Stimulated activated CD4-positive, alpha-beta T cell treated with anti-CD3 and anti-CD28 coated beads, TNF-alpha, amount 100 ng/mL, for 48 hours (primary cell): ENCODE results near the gene MXD4.

Experiments used
- DNase-seq, 3 donors: peaks; one replicate each; pipeline ENCODE4 v3.0.0-alpha.2; 2020; ENCODE audit warnings: low read depth in 3 of 3

MXD4 gene

DNA sequence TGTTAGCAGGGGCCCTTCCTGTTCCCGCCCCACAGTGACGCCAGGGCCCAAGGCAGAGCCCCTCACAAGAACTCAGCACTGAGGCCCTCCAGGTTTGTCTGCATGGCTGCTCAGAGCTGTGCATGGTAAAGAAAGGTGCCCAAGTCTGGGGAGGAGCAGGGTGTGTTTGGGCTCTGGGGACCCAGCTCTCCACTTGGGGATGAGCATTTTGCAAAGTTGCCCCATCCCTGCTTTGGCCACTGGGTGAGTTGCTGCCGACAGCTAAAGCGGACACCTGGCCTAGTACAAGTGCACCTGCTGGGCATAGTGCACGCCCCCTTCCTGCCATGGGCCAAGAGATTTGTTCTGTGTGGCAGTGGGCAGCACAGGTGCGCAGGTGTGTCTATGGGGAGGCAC is 2.0 kb upstream of the MXD4 start:
- DNase-seq, result no peak

GRCh38 chr4:2262944-2263250 is 988 bp upstream of the MXD4 start:
- no peak for DNase-seq

DNA sequence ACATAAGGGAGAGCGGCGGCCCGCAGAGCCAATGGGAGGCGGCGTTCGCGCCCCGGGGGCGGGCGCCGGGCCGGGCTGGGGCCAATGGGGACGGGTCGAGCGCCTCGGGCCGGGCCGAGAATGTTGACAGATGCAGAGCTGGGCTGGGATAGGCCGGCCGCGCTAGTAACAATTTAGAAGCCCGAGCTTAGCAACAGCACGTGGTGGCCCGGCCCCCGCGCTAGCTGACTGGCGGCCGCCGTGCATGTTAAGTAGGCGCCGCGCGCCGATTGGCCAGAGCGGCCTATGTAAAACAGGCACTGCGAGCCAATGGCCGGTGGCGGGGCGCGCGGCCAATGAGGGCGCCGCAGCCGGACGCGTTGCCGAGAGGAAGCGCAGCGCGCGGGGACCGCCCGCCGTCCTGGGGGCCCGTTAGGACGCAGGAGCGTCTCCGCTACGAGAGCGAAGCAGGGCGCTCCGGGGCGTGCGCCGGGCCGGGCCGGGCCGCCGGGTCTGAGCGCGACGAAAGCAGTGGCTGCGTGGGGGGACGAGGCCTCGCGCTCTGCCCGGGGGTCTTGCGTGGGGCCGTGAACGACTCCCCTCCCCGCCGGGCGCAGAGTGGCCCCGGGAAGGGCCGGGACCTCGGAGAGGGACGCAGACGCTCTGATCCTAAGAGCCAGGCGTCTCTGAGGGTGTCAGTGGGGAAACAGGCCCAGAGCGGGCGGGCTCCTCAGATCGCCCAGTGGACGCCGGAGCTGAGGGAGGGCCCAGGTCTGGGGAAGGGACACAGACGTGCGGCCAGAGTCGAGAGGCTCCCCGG is 435 bp upstream of the MXD4 start:
- peak; percentile 92 to 97 (median 95) for DNase-seq

- DNase-seq, result peak; percentile 14 to 55 (median 17)
These were observed 628 bp downstream of the MXD4 start for GRCh38 chr4:2261110-2261852.

GRCh38 chr4:2260344-2261109 is 1.4 kb downstream of the MXD4 start:
- DNase-seq, result no peak

GRCh38 chr4:2259541-2260343 is 2.2 kb downstream of the MXD4 start:
- no peak for DNase-seq

DNA sequence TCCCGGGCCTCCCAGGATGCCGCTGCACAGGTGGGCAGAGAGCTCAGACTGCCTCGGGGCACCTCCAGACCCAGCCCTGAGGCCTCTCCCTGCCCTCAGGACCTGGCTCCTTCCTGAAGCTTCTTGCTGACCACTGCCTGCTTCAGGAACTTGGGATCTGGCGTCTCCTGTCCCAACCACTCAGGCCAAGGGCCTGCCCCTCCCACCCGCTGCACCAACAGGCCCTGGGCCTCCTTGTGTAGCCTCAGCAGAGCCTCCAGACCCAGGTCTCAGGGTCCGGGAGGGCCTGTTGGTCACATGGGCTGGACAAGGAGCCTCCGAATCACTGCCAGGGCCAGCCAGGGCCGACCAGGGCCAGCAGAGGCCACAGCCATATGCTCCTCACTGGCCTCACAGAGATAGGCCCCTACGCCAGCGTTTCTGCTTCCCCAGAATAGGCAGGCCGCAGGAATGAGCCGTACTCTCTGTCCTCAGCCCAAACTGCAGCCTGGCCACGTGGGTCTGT is 2.8 kb downstream of the MXD4 start:
- no peak for DNase-seq

- DNase-seq, result no peak
These were observed 3.5 kb downstream of the MXD4 start for GRCh38 chr4:2258091-2259035.

DNA sequence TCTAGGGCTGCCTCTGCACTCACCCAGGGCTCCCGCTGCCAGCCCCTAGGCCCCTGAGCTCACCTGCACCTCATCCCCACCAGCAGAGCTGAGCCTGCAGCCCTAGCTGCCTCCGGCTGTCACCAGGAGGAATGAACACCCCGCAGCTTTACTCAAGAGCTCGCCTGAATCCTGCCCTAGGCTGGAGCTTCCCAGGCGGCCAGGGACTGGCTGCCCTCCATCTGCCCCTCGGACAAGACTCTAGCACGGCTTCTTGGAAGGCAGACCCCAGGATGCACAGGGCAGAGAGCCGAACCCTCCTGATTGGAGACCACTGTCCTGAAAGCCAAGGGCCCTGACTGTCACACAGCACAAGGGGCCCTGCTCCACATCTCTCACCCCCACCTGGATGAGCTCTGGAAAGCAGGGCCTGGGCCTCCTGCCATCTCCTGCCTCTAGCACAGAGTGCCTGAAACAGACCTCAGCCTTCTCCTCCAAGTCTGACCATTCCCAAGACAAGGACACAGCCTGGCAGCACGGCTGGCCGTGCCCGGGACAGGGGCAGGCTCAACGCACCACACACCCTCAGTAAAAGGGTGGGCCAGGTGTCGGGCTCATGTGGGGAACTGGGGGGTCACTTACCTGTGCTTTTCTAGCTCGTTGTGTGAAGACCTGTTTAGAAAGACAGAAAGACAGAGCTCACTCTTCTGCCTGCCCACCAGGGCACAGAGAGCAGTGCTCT is 4.4 kb downstream of the MXD4 start:
- DNase-seq, result no peak

GRCh38 chr4:2256781-2257191 is 5.1 kb downstream of the MXD4 start:
- DNase-seq, result no peak

GRCh38 chr4:2256156-2256731 is 5.7 kb downstream of the MXD4 start:
- no peak for DNase-seq

DNA sequence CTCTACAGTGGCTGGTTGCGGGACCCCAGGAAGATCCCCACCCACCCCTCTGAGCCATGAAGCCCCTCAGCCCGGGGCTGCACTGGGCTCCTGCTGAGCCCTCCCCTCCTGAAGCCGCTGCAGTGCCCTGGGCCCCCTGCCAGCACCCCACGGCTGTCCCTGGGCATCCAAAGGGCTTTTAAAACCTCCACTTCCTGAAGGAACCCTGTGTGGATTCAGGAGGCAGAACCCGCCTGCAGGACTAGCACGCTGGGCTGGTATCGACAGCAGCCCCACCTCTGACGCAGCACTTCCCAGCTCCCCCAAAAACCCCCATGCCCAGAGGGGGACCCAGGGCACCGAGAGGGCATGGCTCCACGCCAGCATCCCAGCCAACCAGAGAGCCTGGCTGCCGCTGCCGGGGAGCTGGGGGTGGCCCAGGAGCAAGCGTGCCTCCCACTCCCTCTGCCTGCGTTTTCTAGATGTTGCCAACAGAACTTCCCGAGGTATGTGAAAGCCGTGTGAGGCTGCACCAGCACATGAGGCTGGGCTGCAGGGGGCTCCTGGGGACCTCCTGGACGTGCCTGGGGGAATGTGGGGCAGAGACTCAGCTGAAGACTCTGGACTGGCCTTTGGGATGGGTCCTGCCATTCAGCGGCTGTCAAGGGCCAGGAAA is 6.3 kb downstream of the MXD4 start:
- DNase-seq, result no peak

GRCh38 chr4:2254665-2255500 is 7.0 kb downstream of the MXD4 start:
- no peak for DNase-seq

- DNase-seq, result no peak
These were observed 8.5 kb downstream of the MXD4 start for GRCh38 chr4:2253160-2254084.

DNA sequence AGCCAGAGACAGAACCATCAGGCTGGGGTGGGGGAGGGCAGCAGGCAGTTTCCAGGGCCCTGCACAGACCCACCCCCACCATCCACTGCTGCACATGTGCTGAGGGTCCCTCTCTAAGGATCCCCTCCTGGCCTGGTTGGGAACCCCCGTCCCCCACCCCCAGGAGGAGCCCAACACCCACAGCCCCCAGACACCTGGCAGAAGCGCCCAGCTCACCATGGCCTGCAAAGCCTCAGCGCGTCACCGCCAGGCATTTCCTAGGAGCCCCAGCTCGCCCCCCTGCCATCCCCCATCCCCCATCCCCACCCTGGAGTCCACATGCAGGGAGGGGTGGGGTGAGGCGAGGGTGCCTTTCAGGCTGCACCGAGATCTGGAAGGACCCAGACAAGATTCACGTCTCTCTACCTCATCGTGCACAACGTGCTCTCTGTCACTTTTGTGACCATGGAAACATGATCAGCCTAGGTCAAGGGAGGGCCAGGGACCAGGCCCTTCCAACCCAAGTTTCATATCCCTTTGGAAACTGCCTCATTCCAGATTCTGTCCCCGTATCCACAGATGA is 9.3 kb downstream of the MXD4 start:
- DNase-seq, result no peak

GRCh38 chr4:2251795-2252529 is 9.9 kb downstream of the MXD4 start:
- DNase-seq, result no peak
